GM04504 (cell line): ENCODE data around the gene PHF2.

Source experiments
- DNase-seq: peaks from one replicate; pipeline ENCODE4 v3.0.0-alpha.2; 2012; ENCODE audit warnings: low read depth

PHF2 gene

DNA sequence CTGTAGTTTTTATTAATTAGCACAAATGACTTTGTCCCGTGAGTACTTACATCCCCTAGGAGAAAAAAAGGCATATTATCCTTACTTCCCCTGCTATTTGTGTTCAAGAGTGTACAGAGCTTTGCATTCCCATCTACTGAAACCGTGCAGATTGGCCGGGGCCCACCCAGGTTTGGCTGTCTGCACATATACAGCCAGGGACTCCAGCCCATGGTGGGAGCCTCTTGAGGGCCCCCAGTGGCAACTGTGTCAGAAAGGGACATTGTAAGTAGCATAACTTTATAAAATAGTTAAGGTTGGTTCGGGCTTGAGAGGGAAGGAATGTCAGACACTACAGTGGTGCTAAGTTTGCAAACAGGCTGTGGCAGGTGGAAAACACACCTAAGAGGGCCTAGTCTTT, 24.7 kb downstream of the PHF2 start:
- no peak for DNase-seq

DNA sequence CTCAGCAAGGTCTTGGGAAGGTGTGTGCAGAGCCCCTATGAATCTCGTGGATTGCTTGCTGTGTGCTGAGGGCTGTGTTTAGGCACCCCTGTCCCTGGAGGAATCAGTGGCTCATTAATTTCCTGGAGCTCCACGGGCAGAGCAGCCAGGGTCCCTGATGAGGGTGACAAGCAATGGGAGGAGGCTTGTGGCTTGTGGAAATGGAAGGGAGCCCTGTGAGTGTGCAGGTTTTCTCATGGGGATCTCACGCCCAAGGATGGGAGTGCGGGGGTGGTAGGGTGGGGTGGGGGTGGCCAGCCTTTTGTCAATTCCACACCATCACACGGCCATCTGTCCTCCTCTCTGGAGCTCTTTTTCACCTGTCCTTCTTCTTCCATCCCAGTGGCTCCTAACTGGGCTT, 25.3 kb downstream of the PHF2 start:
- DNase-seq, result no peak

DNA sequence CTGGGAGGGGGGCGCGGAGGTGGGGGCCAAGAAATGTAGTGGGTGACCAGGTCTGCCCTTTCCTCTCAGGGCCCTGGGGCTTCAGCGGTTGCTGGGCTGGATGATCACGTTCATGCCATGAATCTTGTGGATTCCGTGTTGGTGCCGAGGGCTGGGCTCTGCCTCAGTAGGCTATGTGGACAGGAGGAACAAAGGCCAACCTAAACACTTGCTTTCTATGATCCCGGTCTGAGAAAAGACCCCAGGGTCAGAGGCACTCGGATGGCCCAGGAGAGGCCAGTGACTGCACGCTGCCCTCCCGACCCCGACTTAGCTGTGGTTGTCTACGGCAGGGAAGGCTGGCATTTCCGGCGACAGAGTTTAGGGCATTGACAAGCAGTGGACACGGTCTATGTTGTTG, 26.6 kb downstream of the PHF2 start:
- no peak for DNase-seq

DNA sequence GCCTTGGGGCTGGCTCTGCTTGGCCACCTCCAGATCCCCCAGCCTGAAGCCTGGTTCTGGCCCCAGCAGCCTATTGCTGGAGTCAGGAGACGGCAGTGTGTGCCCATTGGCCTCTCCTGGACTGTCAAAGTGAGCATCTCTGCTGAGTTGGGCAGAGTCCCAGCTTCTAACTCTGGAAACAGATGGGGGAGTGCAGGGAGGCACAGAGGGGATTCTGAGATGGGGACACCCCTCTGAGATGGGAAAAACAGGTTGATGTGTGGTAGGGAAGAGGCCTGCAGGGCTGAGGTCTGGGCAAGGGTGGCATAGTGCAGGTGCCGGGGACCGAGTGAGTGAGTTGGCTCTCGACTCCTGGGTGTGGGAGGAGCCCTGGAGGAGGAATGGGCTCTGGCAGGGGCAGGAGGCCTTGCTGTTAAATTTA, 27.5 kb downstream of the PHF2 start:
- DNase-seq, result no peak

DNA sequence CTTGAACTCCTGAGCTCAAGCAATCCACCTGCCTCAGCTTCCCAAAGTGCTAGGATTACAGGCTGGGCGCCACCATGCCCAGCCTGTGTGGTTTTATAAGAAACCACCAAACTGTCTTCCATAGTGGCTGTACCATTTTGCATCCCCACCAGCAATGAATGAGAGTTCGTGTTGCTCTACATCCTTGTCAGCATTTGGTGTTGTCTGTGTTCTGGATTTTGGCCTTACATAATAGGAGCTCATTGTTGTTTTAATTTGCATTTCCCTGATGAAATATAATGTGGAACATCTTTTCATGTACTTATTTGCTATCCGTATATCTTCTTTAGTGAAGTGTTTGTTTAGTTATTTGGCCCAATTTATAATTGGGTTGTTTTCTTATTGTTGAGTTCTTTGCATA, 29.8 kb downstream of the PHF2 start:
- DNase-seq, result no peak

DNA sequence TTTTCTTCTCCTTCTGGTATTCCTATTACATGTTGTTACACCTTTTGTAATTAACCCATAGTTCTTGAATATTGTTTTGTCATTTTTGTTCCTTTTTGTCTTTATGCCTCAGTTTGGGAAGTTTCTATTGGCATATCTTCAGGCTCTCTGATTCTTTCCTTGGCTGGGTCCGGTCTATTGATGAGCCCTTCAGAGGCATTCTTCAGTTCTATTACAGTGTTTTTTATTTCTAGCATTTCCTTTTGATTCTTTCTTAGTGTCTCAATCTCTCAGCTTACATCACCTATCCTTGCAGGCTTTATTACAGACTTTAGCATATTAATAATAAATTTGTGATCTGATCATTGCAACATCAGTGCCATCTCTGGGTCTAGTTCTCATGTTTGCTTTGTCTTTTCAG, 33.8 kb downstream of the PHF2 start:
- DNase-seq, result no peak

DNA sequence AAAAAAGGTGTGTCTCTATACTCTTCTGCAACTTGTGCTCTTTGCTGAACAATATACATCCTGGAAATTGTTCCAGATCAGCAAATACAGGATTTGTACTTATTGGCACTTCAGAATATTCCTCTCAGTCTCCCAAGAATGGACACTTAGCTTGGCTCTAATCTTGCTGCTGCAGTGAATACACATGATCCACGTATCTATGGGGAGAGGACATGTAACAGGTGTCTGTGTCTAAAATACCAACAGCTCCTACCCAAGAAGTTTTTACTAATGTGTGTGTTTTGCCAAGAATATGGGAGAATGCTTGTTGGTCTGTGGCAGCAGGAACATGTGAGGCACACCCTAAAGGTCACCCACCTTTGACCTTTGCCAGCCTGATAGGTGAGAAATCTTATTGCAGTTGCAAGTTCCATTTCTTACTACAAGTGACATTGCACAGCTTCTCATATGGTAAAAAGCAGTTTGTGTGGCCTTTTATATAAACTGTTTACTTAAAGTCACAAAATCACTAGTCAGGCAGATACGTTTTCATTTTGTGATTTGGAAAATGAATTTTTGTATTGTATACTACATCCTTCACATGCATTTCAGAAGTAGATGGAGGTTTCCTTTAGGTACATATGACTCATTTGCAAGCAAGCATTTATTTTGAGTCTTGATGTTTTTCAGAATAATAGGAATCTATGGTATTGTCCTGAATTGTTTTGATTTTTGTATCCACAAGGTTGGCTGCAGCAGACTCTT, 35.8 kb downstream of the PHF2 start:
- no peak for DNase-seq

DNA sequence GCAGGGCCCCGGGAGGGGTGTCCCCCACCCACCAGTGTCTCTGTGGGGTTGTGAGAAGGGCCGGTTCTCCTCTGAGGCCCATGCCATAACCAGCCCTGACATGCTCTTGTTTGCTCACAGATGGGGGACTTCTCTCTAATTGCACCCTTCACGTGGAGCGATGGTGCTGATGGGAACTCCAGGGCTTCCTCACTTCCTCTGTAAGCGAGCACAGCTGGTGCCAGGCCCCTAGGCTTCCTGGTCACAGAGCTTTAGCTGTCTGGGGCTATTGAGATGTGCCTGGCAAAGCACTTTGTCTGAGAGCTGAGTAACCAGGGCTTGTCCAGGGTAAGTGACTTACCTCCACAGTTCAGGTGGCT, 36.4 kb downstream of the PHF2 start:
- no peak for DNase-seq

DNA sequence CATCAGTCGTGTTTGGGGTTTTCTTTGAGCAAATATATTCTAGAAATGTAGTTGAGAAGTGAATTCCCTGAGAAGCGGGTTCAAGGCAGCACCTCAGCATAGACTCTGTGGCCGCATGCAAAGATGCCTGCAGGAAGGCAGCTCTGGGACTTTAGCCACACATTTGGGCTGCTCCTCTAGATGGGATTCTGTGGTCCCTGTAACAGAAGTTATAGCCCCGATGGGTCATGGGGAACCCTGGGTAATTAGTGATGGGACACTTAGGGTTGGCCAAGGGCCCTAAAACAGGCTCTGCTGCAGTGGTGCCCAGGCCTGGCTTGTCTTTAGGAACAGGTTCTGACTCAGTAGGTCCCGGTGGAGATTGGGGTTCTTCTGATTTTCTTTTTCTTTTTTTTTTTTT, 36.8 kb downstream of the PHF2 start:
- DNase-seq, result no peak

DNA sequence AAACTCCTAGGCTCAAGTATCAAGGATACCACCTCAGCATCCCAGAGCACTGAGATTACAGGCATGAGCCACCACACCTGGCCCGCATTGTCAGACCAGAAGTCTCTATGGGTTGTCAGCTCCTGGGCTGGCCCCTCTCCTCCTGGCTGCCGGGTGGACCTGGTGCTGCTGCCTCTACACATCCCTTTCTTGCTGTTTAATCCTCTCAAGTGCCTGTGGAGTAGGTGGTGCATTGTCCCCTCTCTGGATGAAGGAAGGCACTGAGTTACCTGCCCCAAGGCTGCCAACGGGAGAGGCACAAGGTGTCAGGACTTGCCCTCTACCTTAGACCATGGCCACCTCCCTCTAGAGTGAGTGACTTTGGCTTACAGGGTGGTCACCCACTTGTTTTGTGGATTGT, 37.4 kb downstream of the PHF2 start:
- no peak for DNase-seq

DNA sequence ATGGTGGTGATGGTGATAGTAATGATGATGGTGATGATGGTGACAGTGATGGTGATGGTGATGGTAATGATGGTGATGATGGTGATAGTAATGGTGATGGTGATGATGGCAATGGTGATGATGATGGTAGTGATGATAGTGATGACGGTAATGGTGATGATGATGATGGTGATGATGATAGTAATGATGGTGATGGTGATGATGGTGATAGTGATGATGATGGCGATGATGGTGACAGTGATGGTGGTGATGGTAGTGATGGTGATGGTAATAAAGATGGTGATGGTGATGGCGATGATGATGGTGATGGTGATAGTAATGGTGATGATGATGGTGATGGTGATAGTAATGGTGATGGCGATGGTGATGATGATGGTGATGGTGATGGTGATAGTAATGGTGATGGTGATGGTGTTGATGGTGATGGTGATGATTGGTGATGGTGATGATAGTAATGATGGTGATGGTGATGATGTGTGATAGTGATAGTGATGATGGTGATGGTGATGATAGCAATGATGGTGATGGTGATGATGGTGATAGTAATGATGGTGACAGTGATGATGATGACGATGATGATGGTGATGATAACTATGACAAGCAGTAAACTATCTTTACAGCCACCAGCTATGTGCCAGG, 38.6 kb downstream of the PHF2 start:
- DNase-seq, result no peak

DNA sequence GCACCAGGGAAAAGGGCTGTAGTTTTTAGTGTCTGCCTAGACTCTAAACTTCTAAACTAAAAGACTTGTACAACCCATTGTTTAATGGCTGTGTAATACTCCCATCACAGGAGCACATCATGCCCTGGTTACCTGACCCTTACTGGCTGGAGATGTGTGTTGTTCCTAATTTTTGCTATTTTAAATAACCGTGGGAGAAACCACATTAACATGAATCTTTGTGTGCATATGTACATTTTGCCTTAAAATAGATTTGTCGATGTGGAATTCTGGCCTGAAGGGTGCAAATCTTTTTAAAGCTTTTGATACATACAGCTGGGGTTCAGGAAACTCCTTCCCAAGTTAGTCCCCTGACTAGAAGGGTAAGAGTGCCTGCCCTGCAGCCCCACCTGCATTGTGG, 39.7 kb downstream of the PHF2 start:
- no peak for DNase-seq

DNA sequence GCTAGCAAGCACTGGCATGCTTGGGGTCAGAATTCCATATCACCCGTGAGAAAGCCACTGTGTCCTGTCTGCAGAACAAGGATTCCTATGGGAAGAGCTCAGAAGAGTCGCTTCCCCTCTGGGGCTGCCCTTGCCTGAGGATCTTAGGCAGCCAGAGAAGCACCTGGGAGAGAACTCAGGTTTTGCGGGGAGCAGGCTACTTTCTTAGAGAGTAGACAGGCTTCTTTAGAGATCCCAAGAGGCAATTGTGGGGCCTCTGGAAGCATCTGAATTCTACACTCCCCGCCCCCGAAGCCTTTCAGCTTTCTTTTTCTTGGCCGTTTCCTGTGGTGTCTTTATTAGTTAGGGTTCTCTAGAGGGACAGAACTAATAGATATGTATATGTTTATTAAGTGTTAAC, 40.9 kb downstream of the PHF2 start:
- no peak for DNase-seq

DNA sequence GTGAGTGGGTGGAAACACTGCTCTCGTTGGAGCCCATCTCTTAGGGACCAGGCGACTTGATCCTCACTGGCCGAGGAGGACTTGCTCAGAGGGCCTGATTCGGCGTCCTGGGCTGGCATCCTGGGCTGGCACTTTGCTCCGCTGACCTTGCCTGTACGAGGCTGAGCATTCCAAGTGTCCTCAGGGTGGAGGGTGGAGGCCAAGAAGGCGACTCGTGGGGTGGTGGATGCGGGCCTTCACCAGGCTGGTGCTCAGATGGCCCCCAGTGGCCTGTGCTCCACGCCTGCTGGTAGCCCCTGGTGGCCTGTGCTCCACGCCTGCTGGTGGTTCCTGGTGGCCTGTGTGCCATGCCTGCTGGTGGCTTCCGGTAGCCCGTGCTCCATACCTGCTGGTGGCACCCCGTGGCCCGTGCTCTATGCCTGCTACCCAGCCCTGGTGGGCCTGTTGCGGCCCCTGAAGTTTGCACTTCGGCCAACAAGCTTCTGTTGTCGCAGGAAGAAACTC, 42.9 kb downstream of the PHF2 start:
- no peak for DNase-seq

DNA sequence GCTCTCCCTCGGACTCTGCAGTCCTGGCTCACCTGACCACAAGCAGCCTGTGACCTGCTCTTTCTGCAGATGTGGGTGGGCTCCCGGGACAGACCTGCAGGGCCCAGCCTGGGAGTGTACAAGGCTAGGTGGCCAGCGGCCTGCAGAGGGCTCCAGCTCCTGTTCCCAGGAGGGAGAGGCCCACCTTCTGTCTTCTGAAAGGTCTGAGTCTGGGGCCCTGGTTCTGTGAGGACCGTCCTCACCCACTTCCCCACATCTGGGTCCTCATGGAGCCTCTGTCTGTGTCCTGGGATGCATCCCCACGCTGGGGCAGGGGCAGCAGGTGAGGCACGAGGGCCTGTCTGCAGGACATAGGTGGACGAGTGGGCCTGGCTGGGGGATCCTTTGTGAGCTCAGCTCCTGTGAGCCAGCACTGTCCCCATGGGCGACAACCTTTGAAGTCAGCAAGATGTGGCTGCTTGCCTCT, 43.7 kb downstream of the PHF2 start:
- no peak for DNase-seq

DNA sequence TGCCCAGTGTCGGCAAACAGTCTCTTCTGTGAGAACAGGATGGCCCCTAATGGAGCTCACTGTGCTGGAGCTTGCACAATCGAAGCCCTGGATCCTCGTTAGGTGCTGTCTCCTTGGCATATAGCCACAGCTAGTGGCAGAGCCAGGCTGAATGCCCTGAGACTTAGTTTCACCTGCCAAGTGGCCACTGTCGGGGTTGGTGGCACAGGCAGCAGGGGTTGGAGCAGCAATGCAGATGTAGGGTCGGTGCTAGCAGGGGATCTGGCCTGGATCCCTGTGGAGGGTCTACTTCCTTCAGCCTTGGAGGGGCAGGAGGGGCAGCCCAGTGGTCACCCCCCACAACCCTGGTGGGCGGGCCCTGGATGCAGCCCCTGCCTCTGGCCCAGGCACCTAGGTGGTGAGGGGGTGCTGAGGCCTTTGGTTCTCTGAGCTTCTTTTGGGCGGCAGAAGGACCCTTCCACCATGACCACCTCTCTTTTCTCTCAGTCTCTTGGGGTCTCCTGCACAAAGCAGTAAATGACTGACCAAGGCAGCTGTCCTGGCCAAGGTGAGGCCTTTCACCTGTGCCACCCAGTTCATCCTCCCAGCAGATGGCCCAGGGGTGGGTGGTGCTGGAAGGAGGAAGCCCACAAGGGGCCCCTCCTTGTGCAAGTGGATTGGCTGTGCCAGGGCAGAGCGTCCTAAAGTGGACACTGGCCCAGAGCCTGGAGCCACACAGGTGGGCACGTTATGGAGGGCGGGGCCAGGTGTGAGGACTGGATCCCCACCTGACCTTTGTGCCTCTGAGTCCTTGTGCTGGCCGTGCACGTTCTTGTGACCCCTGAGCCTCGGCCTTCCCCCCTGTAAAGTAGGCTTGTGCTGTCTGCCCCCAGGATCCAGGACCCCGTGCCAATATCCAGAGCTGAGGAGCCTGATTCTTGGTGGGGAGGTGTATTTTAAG, 44.8 kb downstream of the PHF2 start:
- no peak for DNase-seq

DNA sequence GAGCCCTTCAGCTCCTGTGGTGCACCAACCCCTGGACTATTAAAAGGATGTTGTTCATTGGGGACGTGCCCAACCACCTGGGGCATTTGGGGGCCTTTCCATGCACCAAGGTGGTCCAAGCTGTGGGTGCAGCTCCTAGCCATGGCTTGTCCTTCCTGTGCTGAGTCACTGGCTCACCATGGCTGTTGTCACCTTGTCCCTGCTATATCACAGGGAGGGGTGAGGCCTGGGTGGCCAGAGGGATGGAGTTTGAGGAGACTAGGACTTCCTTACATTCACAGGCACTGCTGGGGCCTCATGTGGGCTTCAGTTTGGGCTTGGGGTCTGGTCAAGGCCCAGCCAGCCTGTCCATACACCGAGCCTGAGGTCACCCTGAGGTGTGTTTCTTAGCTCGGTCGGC, 45.5 kb downstream of the PHF2 start:
- DNase-seq, result no peak

DNA sequence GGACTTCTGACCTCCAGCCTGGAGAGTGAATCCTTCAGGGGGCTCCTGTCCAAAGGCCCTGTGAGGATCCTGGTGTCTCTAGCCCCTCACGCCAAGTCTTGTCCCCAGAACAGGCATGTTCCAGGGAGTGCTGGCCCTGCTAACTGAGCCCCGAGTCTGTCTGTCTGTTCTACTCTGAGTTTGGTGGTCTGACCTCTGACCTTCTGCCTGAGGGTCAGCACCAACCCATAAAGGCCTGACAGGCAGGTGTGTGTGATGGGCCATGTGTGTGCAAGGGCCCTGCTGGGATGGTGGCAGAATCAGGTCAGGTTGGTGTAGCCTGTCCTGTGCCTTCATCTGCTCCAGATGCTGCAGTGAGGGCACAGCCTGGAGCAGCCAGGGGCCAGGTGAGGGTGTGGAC, 46.3 kb downstream of the PHF2 start:
- no peak for DNase-seq

DNA sequence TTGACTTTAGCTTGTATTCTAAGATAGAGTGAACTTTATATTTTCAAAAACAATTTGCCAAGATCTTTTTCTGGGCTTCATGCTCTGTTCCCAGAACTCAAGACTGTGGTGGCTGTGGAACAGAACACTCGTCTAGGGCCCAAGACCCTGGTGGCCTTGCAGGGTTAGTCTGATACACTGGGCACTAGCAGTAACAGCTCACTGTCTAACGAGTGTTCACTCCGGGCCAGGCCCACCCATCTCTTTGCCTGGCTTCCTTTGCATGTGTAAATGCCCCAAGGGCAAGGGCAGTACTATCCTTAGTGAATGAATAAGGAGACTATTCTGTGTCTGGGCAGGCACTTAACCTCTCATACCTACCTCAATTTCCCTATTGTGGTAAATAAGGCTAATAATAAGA, 47.4 kb downstream of the PHF2 start:
- no peak for DNase-seq

DNA sequence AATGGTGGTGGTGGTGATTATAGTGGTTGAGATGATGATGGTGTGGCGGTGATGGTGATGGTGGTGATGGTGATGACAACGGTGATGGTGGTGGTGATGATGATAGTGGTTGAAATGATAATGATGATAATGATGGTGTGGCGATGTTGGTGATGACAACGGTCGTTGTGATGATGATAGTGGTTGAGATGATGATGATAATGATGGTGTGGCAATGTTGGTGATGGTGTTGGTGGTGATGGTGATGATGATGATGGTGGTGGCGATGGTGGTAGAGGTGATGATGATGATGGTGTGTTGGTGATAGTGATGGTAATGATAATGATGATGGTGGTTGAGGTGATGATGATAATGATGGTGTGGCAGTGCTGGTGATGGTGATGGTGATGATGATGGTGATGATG, 48.0 kb downstream of the PHF2 start:
- DNase-seq, result no peak

DNA sequence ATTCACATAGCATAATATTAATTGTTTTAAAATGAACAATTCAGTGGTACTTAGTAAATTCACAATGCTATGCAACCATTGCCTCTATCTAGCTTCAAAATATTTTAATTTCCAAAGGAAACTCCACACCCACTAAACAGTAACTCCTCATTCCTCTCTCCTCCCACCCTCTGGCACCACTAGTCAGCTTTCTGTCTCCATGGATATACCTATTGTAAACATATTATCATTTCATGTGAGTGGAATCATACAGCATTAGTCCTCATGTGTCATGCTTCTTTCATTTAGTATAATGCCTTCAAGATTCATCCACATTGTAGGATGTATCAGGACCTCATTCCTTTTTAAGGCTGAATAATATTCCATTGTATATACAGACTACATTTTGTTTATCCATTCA, 48.6 kb downstream of the PHF2 start:
- DNase-seq, result no peak

DNA sequence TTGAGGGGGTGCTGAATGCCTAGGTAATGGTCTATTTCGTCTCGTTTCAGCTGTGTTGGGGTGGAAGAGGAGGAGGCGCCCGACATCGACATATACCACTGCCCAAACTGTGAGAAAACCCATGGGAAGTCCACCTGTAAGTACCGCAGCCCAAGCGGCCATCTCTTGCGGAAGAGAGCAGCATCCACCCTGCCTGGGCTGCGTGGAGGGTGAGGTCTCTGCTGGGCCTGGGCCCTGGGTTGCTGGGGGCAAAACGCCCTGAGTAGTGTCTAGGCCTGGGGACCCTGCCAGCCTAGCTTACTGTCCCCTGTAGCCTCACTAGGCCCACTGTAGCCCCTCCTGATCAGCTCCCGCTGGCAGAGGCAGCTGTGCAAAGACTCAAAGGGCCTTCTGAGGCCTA, 53.5 kb downstream of the PHF2 start:
- no peak for DNase-seq
